T-helper 1 cell (primary cell): ENCODE measurements around the gene TMEM132A.

ENCODE experiments used
- DNase-seq, 5 donors: peaks; one replicate each; pipeline ENCODE4 v3.0.0-alpha.2; 2012 to 2020
- total RNA-seq, 4 donors: gene quantifications; one replicate each; lab custom pipeline; 2026; lab: John Stamatoyannopoulos, UW

Gene TMEM132A
- total RNA-seq: 0 to 0.30 (median 0.21) reads per million in 4 donors

- DNase-seq: no peak
Measured at GRCh38 chr11:60924110-60924905, at the start of gene TMEM132A. Gene TMEM132A (plus strand): TSS chr11:60924460. CDS start chr11:60924634, 174 bp downstream.

GRCh38 chr11:60875366-60876167, 48.7 kb upstream of the TMEM132A start:
- DNase-seq: no peak

- DNase-seq: no peak
Measured at GRCh38 chr11:60876168-60876485, 48.1 kb upstream of the TMEM132A start.

- DNase-seq: no peak
Measured at GRCh38 chr11:60878245-60879101, 45.8 kb upstream of the TMEM132A start.

- DNase-seq: no peak
Measured at GRCh38 chr11:60879104-60879503, 45.2 kb upstream of the TMEM132A start.

- DNase-seq: no peak
Measured at GRCh38 chr11:60879971-60880588, 44.2 kb upstream of the TMEM132A start.

- no peak for DNase-seq
Measured at GRCh38 chr11:60880643-60881282, 43.5 kb upstream of the TMEM132A start.

GRCh38 chr11:60887556-60887955, 36.7 kb upstream of the TMEM132A start:
- peak in 2 of 5 donors; percentile 18 to 35 for DNase-seq

GRCh38 chr11:60889869-60890311, 34.4 kb upstream of the TMEM132A start:
- no peak for DNase-seq

- no peak for DNase-seq
Measured at GRCh38 chr11:60890696-60891095, 33.6 kb upstream of the TMEM132A start.

GRCh38 chr11:60891103-60891741, 33.0 kb upstream of the TMEM132A start:
- DNase-seq: no peak

GRCh38 chr11:60895687-60896086, 28.6 kb upstream of the TMEM132A start:
- no peak for DNase-seq

GRCh38 chr11:60897496-60897895, 26.8 kb upstream of the TMEM132A start:
- DNase-seq: no peak

- peak in 2 of 5 donors; percentile 23 to 41 for DNase-seq
Measured at GRCh38 chr11:60899046-60899936, 25.0 kb upstream of the TMEM132A start.

- no peak for DNase-seq
Measured at GRCh38 chr11:60899977-60900376, 24.3 kb upstream of the TMEM132A start.

- DNase-seq: no peak
Measured at GRCh38 chr11:60900673-60901404, 23.4 kb upstream of the TMEM132A start.

GRCh38 chr11:60902625-60903024, 21.6 kb upstream of the TMEM132A start:
- DNase-seq: no peak

GRCh38 chr11:60905047-60905446, 19.2 kb upstream of the TMEM132A start:
- no peak for DNase-seq

GRCh38 chr11:60905551-60906113, 18.6 kb upstream of the TMEM132A start:
- DNase-seq: peak in 2 of 5 donors; percentile 20 to 36
